ENCODE results near the gene CT45A8.
"Not testable (repeated sequence)": the region's sequence is repeated elsewhere in the genome, so short reads cannot be mapped to it uniquely, and the experiment has no call there.

DNA sequence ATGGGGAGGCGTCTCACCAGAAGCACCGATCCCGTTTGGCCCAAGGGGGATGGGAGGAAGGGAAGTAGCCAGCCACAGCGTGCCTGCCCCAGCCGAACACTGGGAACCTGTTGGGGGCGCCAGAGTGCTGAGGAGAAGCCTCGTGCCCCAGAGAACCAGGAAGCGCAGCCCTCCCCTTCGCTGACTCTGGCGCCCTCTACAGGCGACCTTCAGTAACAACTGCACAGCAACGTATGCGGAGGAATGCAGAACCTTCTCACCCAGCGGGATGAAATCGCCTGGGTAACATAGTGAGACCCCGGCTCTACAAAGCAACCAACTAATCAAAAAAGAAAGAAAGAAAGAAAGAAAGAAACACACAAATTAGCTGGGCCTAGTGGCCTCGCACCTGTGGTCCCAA lies at the start of gene CT45A8:
- TF ChIP-seq POLR2AphosphoS5 (IDR thresholded peaks at IDR 0.05; ENCODE audit: low read depth, low read length); FOXP2 (optimal IDR thresholded peaks at IDR 0.05; ENCODE audit: borderline replicate concordance, extremely low read depth, extremely low read length, insufficient read depth); TAF1 (IDR thresholded peaks at IDR 0.05; ENCODE audit: borderline replicate concordance, insufficient read depth, low read length); SIN3A (IDR thresholded peaks at IDR 0.05; ENCODE audit: borderline replicate concordance, insufficient read depth, low read length): not testable (repeated sequence)
- TF ChIP-seq, protein P1, sequence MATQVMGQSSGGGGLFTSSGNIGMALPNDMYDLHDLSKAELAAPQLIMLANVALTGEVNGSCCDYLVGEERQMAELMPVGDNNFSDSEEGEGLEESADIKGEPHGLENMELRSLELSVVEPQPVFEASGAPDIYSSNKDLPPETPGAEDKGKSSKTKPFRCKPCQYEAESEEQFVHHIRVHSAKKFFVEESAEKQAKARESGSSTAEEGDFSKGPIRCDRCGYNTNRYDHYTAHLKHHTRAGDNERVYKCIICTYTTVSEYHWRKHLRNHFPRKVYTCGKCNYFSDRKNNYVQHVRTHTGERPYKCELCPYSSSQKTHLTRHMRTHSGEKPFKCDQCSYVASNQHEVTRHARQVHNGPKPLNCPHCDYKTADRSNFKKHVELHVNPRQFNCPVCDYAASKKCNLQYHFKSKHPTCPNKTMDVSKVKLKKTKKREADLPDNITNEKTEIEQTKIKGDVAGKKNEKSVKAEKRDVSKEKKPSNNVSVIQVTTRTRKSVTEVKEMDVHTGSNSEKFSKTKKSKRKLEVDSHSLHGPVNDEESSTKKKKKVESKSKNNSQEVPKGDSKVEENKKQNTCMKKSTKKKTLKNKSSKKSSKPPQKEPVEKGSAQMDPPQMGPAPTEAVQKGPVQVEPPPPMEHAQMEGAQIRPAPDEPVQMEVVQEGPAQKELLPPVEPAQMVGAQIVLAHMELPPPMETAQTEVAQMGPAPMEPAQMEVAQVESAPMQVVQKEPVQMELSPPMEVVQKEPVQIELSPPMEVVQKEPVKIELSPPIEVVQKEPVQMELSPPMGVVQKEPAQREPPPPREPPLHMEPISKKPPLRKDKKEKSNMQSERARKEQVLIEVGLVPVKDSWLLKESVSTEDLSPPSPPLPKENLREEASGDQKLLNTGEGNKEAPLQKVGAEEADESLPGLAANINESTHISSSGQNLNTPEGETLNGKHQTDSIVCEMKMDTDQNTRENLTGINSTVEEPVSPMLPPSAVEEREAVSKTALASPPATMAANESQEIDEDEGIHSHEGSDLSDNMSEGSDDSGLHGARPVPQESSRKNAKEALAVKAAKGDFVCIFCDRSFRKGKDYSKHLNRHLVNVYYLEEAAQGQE (IDR thresholded peaks at IDR 0.05; ENCODE audit: insufficient read depth in 1 of 2, low read depth in 2 of 2, low read length in 2 of 2): not testable (repeated sequence)
